GM20000 (cell line): Measurements from ENCODE around the gene FXR2.
A peak's percentile ranks its signal among the peaks of the same experiment; 100 is the strongest.

Experiments used
- DNase-seq: peaks from one replicate; pipeline ENCODE4 v3.0.0; 2012; ENCODE audit warnings: low spot score
- TF ChIP-seq, protein P1 (sequence below): IDR thresholded peaks from 2 replicates; pipeline ENCODE4 v1.5.1; 2012; ENCODE audit warnings: mild to moderate bottlenecking, control low read depth; ENCODE audit errors: extremely low read depth, missing control alignments

FXR2 gene

DNA sequence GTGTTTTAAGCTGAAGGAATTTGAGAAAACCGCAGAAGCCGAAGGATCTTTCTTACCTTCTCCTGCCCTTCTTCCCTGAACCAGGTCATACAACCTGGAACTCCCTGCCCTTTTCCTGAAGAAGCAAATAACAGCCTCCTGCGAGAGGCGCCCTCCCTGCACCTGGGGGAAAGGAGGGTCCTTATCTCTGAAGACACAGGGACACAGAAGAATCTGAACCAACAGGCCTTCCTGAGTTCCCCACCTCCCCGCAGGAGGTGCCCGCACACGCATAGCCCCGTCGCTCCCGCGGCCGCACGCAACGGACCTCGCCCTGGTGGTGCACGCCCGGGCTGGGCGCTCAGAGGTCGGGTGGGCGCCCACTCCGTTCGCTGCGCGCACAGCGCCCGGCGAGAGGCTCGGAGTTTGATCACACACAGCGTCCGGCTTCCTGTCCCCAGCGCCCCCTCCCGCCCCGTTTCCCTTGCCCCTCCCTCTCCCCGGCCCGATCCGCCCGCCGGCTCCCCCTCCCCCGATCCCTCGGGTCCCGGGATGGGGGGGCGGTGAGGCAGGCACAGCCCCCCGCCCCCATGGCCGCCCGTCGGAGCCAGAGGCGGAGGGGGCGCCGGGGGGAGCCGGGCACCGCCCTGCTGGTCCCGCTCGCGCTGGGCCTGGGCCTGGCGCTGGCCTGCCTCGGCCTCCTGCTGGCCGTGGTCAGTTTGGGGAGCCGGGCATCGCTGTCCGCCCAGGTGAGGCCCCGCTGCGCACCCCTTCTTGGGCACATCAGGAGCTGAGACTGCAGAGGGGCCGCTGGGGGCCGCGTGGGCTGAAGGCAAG lies 65.9 kb downstream of the FXR2 start, which contains the start of gene TNFSF12:
TNFSF12 (plus strand) TSS at position 474 of the 816 bp plus-strand sequence; CDS start at position 570, 96 bp downstream.
- TF ChIP-seq, protein P1, sequence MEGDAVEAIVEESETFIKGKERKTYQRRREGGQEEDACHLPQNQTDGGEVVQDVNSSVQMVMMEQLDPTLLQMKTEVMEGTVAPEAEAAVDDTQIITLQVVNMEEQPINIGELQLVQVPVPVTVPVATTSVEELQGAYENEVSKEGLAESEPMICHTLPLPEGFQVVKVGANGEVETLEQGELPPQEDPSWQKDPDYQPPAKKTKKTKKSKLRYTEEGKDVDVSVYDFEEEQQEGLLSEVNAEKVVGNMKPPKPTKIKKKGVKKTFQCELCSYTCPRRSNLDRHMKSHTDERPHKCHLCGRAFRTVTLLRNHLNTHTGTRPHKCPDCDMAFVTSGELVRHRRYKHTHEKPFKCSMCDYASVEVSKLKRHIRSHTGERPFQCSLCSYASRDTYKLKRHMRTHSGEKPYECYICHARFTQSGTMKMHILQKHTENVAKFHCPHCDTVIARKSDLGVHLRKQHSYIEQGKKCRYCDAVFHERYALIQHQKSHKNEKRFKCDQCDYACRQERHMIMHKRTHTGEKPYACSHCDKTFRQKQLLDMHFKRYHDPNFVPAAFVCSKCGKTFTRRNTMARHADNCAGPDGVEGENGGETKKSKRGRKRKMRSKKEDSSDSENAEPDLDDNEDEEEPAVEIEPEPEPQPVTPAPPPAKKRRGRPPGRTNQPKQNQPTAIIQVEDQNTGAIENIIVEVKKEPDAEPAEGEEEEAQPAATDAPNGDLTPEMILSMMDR: no peak
- DNase-seq: peak; percentile 76

GRCh38 chr17:7544911-7545310 lies 69.8 kb downstream of the FXR2 start:
- TF ChIP-seq, protein P1: no peak
- no peak for DNase-seq
